H9 (cell line): ENCODE results near the gene FASLG. TPM values are rescaled to one million over a fixed set of nuclear protein-coding genes. Genes with fewer than 3 reads are reported as not detected.

ENCODE experiments used
- DNase-seq: peaks from one replicate; pipeline ENCODE4 v3.0.0-alpha.2; 2017
- H2AFZ ChIP-seq: one replicate; pipeline ENCODE4 v1.6.1; 2013; ENCODE audit warnings: mild to moderate bottlenecking, low read length, control low read depth, moderate library complexity
- H2AK5ac ChIP-seq: 2 replicates; pipeline ENCODE4 v1.6.1; 2013; ENCODE audit warnings: low read length, control low read depth, mixed read lengths; ENCODE audit not compliant: insufficient read length
- H2BK120ac ChIP-seq: one replicate; pipeline ENCODE4 v1.6.1; 2013; ENCODE audit warnings: low read depth, mild to moderate bottlenecking, low read length, control low read depth, inconsistent platforms; ENCODE audit not compliant: poor library complexity, severe bottlenecking
- H2BK12ac ChIP-seq: 2 replicates; pipeline ENCODE4 v1.6.1; 2013; ENCODE audit warnings: low read length, control low read depth, mixed read lengths, low read depth; ENCODE audit not compliant: insufficient read length
- H2BK15ac ChIP-seq: 2 replicates; pipeline ENCODE4 v1.6.1; 2013; ENCODE audit warnings: low read depth, low read length, control low read depth
- H2BK20ac ChIP-seq: one replicate; pipeline ENCODE4 v1.6.1; 2013; ENCODE audit warnings: low read depth, mild to moderate bottlenecking, low read length, control low read depth, inconsistent platforms; ENCODE audit not compliant: poor library complexity, severe bottlenecking
- H2BK5ac ChIP-seq: 2 replicates; pipeline ENCODE4 v1.6.1; 2013; ENCODE audit warnings: low read length, control low read depth, mixed read lengths; ENCODE audit not compliant: insufficient read length
- H3K14ac ChIP-seq: 2 replicates; pipeline ENCODE4 v1.6.1; 2013; ENCODE audit warnings: low read length, control low read depth; ENCODE audit not compliant: insufficient read depth
- H3K18ac ChIP-seq: 2 replicates; pipeline ENCODE4 v1.6.1; 2013; ENCODE audit warnings: low read depth, mild to moderate bottlenecking, mixed read lengths, low read length, control low read depth; ENCODE audit not compliant: insufficient read length
- H3K23ac ChIP-seq: 2 replicates; pipeline ENCODE4 v1.6.1; 2013; ENCODE audit warnings: low read length, control low read depth, mixed read lengths, low read depth; ENCODE audit not compliant: insufficient read length
- H3K23me2 ChIP-seq: 2 replicates; pipeline ENCODE4 v1.6.1; 2013; ENCODE audit warnings: low read depth, mild to moderate bottlenecking, mixed read lengths, low read length, control low read depth; ENCODE audit not compliant: insufficient read length, poor library complexity, severe bottlenecking
- H3K27ac ChIP-seq: 2 replicates; pipeline ENCODE4 v1.5.1; 2013; ENCODE audit warnings: low read length, control low read depth, mixed read lengths, low read depth; ENCODE audit not compliant: insufficient read length
- H3K27me3 ChIP-seq: 2 replicates; pipeline ENCODE4 v1.6.1; 2013; ENCODE audit warnings: low read length, control low read depth, inconsistent platforms; ENCODE audit not compliant: insufficient read depth
- H3K4ac ChIP-seq: 2 replicates; pipeline ENCODE4 v1.6.1; 2013; ENCODE audit warnings: low read depth, mild to moderate bottlenecking, control low read depth, inconsistent platforms, low read length, moderate library complexity
- H3K4me1 ChIP-seq: 2 replicates; pipeline ENCODE4 v1.6.1; 2013; ENCODE audit warnings: low read length, control low read depth, inconsistent platforms; ENCODE audit not compliant: insufficient read depth
- H3K4me2 ChIP-seq: 2 replicates; pipeline ENCODE4 v1.6.1; 2013; ENCODE audit warnings: low read length, control low read depth, mixed read lengths; ENCODE audit not compliant: insufficient read length, insufficient read depth
- H3K56ac ChIP-seq: 2 replicates; pipeline ENCODE4 v1.6.1; 2013; ENCODE audit warnings: low read depth, mild to moderate bottlenecking, mixed read lengths, low read length, control low read depth; ENCODE audit not compliant: insufficient read length
- H3K79me1 ChIP-seq: 2 replicates; pipeline ENCODE4 v1.6.1; 2013; ENCODE audit warnings: low read depth, mild to moderate bottlenecking, moderate library complexity, low read length, control low read depth, inconsistent platforms; ENCODE audit not compliant: insufficient read depth, poor library complexity, severe bottlenecking
- H3K79me2 ChIP-seq: 2 replicates; pipeline ENCODE4 v1.6.1; 2013; ENCODE audit warnings: low read length, control low read depth, inconsistent platforms; ENCODE audit not compliant: insufficient read depth
- H3K9ac ChIP-seq: 2 replicates; pipeline ENCODE4 v1.6.1; 2013; ENCODE audit warnings: low read length, control low read depth, mixed read lengths; ENCODE audit not compliant: insufficient read length; ENCODE audit errors: extremely low read depth
- H3K9me3 ChIP-seq: one replicate; pipeline ENCODE4 v1.6.1; 2013; ENCODE audit warnings: low read depth, low read length, inconsistent platforms; ENCODE audit not compliant: control insufficient read depth
- H3T11ph ChIP-seq: one replicate; pipeline ENCODE4 v1.6.1; 2013; ENCODE audit warnings: mild to moderate bottlenecking, low read length, control low read depth, inconsistent platforms
- H4K20me1 ChIP-seq: one replicate; pipeline ENCODE4 v1.6.1; 2013; ENCODE audit not compliant: control insufficient read depth, insufficient read length, insufficient read depth
- H4K5ac ChIP-seq: 2 replicates; pipeline ENCODE4 v1.6.1; 2013; ENCODE audit warnings: low read depth, mild to moderate bottlenecking, mixed read lengths, low read length, control low read depth; ENCODE audit not compliant: insufficient read length
- H4K8ac ChIP-seq: replicated peaks from 2 replicates; pipeline ENCODE4 v1.6.1; 2013; ENCODE audit warnings: low read length, control low read depth, mixed read lengths, low read depth; ENCODE audit not compliant: insufficient read length
- H4K91ac ChIP-seq: 2 replicates; pipeline ENCODE4 v1.6.1; 2013; ENCODE audit warnings: low read depth, mild to moderate bottlenecking, moderate library complexity, mixed read lengths, low read length, control low read depth; ENCODE audit not compliant: insufficient read length
- H3K27ac Mint-ChIP-seq, 3 experiments: 2 replicates in 2 of 3; 3 replicates in 1 of 3; pipeline ENCODE4 v1.8.0; 2020 to 2021; ENCODE audit warnings: mixed read lengths in 3 of 3, mild to moderate bottlenecking in 1 of 3, moderate library complexity in 1 of 3
- H3K27me3 Mint-ChIP-seq: 2 replicates; pipeline ENCODE4 v1.8.0; 2021; ENCODE audit warnings: low read depth, mild to moderate bottlenecking, moderate library complexity, mixed read lengths
- H3K36me3 Mint-ChIP-seq, 3 experiments: 2 replicates in 2 of 3; 3 replicates in 1 of 3; pipeline ENCODE4 v1.8.0; 2020 to 2021; ENCODE audit warnings: low read depth in 3 of 3, mixed read lengths in 3 of 3; ENCODE audit not compliant: insufficient read depth in 1 of 3
- H3K4me1 Mint-ChIP-seq, 2 experiments: 2 replicates each; pipeline ENCODE4 v1.8.0; 2020; ENCODE audit warnings: mixed read lengths in 2 of 2
- H3K4me3 Mint-ChIP-seq, 2 experiments: 2 replicates in 1 of 2; 3 replicates in 1 of 2; pipeline ENCODE4 v1.8.0; 2020 to 2021; ENCODE audit warnings: mild to moderate bottlenecking in 2 of 2, mixed read lengths in 2 of 2, moderate library complexity in 1 of 2
- H3K9me3 Mint-ChIP-seq, 2 experiments: 2 replicates in 1 of 2; 3 replicates in 1 of 2; pipeline ENCODE4 v1.8.0; 2020; ENCODE audit warnings: mild to moderate bottlenecking in 2 of 2, mixed read lengths in 2 of 2, moderate library complexity in 1 of 2
- CTCF ChIP-seq: fragments of 200-600 bp; sonication (generic); conservative IDR thresholded peaks from 3 replicates; pipeline ENCODE4 v1.8.0; 2021; ENCODE audit warnings: antibody characterized with exemption, mild to moderate bottlenecking
- total RNA-seq: library from RNA; stranded (reverse); gene quantifications from 2 replicates; pipeline ENCODE4 v1.2.1, GENCODE V29; 2021

The FASLG gene
- total RNA-seq, 1 experiment from 2014 or later: not detected

DNA sequence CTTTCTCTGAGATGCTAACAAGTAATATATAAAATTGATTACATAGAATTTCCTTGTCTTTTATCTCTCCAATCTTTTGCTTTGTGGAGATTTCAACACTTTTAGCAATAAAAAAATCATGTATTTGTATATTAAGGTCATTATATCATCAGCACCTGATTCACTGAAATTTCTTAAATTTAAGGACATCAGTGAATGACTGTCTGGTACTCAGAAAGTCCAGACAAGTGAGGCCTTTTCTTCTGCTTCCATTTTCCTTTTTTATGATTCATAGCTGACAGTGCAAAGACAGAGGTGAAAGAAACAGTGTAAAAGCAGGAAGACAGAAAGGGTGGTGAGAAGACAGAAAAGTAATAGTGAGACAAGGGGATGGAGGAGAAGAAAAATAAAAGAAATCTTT, 54.6 kb downstream of the FASLG start:
- Histone ChIP-seq H2AFZ (no peak overlapping the region), H3K4me2 (no peak overlapping the region), H3K4me1 (peaks cover under 1% of the 10 kb centered on the region; the same call in 1 of the 2 replicates), H2BK120ac (no peak overlapping the region), H4K8ac (no peak overlapping the region), H2BK12ac (no peak overlapping the region), H4K91ac (no peak overlapping the region), H4K20me1 (no peaks in the 10 kb centered on the region), H3K56ac (no peak overlapping the region), H3K79me1 (no peaks in the 10 kb centered on the region), H3K18ac (no peak overlapping the region), H3K27me3 (no peaks in the 10 kb centered on the region), H2BK20ac (no peak overlapping the region), H3K23me2 (no peaks in the 10 kb centered on the region), H3K23ac (no peak overlapping the region), H3K4ac (no peak overlapping the region), H3K79me2 (no peaks in the 10 kb centered on the region), H4K5ac (no peak overlapping the region), H3K14ac (no peak overlapping the region), H3K27ac (no peak overlapping the region), H2BK5ac (no peak overlapping the region), H3K9me3 (no peaks in the 10 kb centered on the region), H3K9ac (no peak overlapping the region), H3T11ph (no peak overlapping the region), H2AK5ac (no peak overlapping the region), H2BK15ac (no peak overlapping the region)
- no peaks in the 10 kb centered on the region for H3K36me3 Mint-ChIP-seq
- no peaks in the 10 kb centered on the region for H3K9me3 Mint-ChIP-seq
- TF ChIP-seq CTCF: no peak
- no peak for DNase-seq
- no peak overlapping the region for H3K4me3 Mint-ChIP-seq
- H3K27me3 Mint-ChIP-seq: no peaks in the 10 kb centered on the region
- H3K27ac Mint-ChIP-seq: no peak overlapping the region; a peak in 1 of 7 replicates
- peaks cover 18 to 30% of the 10 kb centered on the region in 2 experiments for H3K4me1 Mint-ChIP-seq

Other genes with a start within 250 kb of the FASLG start
- not detected in 2 replicates for gene C1orf105, start 238.4 kb upstream of the FASLG start, total RNA-seq
- 17.5 and 18.8 TPM in 2 replicates for gene PIGC, start 215.0 kb upstream of the FASLG start, total RNA-seq
- 34.3 and 37.7 TPM in 2 replicates for gene SUCO, start 126.0 kb upstream of the FASLG start, total RNA-seq